GM15510 (cell line): Measurements from ENCODE around the gene TMSB10.
A peak's percentile ranks its signal among the peaks of the same experiment; 100 is the strongest.

ENCODE experiments used
- POLR2A ChIP-seq: IDR thresholded peaks from 3 replicates; pipeline ENCODE4 v1.6.1; 2011; ENCODE audit warnings: borderline replicate concordance; ENCODE audit not compliant: insufficient read length; ENCODE audit errors: extremely low read depth

Gene TMSB10

DNA sequence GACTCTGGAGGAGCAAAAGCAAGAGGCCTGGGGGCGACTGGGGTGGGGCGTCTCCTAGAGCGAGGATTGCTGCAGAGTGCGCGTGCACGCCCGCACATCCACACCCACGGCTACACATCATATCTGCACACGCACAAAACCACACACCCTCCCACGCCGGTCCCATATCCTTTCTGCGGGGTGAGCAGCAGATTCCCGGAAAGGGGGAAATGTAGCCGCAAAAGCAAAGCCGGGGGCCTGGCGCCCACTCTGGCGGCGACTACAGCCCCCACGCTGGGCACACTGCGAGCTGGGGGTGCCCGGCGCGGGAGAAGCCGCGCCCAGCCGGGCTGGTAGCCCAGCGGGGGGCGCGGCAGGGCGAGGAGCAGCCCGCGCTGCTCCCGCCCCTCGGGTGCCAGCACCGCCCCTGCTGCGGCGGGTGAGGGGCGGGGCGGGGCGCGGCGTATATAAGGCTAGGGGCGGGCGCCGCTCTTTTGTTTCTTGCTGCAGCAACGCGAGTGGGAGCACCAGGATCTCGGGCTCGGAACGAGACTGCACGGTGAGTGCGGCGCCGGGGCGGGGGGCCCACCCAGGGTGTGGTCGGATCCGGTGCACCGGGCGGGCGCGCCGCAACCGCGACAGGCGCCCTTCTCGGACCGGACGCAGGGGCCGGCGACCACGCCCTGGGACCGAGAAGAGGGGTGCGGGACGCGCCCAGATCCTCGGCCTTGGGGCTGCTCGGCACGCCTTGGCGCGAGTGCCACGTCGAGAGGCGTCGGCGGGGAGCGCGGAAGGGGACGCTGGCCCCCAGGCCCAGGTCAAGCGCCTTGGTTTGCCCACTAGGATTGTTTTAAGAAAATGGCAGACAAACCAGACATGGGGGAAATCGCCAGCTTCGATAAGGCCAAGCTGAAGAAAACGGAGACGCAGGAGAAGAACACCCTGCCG is at the start of gene TMSB10:
Gene TMSB10 (plus strand): TSS at position 476 of the 927 bp plus-strand sequence.
- peak; percentile 99 for TF ChIP-seq POLR2A

DNA sequence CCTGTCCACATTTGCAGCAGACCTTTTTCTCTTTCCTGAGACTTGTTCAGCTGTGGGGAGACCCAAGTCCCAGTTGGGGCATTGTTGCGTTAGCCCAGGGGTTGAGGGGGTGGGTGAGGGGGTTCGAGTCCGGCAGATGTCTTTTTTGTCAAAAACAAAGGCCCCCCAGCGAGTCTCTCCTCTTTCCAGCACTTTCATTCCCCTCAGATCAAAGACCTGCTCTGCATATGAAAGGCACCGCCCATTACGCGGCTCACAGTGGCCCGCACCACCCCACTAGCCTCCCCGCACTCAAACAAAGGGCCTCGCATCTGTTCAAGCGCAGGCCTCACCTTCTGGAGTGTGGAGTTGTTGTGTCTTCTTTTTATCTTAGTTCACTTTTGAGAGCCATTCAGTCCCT is 49.7 kb upstream of the TMSB10 start:
- TF ChIP-seq POLR2A = no peak

DNA sequence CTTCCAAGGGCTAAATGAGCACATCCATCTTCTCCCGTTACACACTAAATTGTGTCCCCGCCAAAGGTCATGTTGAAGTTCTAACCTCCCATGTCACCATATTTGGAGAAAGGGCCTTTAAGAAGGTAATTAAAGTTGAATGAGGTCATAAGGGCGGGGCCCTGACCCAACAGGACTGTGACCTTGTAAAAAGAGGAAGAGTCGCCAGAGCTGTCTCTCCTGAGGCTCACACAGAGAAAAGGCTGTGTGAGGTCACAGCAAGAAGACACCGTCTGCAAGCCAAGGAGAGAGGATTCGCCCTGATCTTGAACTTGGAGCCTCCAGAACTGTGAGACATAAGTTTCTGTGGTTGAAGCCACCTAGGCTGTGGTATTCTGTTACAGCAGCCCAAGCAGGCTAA is 48.7 kb upstream of the TMSB10 start:
- TF ChIP-seq POLR2A = no peak

DNA sequence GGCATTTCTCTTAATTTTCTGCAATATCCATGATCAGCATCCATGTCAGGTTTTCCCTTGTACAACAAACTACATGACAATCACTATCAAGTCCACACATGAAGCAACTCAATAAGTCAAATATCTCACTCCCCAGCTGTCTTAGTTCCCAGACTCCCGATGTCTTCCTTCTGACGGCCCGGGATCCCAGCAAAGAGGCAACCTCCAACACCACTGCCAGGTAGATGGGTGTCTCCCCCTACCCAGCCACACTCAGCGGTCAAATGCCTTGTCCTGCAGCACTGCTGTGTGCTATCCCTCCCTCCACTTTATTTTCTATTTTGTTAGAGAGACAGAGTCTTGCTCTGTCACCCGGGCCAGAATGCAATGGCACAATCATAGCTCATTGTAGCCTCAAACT is 47.9 kb upstream of the TMSB10 start:
- no peak for TF ChIP-seq POLR2A

DNA sequence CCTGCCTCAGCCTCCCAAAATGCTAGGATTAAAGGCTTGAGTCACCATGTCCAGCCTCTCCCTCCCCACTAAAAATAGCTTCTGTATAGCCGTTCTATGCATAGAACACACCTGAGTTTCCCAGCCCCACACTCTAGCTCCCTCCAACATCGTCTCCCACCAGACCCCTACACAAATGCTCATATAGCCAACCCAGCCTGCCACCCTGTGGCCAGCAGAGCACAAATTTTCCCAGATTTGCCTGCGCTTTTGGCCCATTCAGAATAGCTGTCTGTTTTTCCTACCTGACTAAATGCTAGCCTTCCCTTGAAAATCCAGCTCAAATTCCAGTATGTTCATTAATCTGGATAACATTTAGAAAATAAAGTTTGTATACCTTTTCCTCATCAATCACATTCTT is 47.3 kb upstream of the TMSB10 start:
- TF ChIP-seq POLR2A = no peak

DNA sequence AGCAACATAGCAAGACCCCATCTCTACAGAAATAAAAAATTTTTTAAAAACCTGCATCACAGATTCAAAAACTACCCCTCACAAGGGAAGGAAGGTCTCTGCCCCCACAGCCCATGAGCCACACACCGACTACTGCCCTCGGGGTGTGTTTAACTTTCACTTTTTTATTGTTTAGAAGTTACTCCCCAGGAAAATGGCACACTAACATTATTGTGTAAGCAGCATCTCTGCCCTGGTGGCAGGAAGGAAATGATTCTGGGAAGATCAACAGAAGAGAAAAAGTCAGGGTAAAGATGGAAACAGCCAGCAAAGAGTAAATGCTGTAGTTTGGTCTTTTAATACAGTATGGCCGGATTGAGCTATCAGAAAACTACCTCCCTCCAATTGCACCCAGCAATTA is 46.5 kb upstream of the TMSB10 start:
- TF ChIP-seq POLR2A = no peak

DNA sequence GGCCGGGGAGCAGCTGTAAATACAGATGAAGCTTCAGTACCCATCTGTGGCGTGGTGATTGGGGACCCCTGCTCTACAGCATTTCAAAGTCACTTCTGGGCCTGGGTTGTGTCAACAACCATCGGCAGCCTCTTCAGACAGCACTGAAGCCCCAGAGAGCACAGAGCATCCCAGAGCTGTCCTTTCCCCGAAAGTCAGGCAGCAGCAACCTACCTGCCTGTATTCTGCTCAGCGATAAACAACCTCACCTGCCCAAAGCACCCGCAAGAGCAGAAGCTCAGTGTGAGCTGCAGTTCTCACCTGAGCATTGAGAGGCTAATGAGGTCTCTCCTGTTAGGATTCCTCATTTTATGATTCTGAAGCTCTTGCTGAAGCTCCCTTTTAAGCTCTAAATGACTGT is 43.9 kb upstream of the TMSB10 start:
- TF ChIP-seq POLR2A = no peak

DNA sequence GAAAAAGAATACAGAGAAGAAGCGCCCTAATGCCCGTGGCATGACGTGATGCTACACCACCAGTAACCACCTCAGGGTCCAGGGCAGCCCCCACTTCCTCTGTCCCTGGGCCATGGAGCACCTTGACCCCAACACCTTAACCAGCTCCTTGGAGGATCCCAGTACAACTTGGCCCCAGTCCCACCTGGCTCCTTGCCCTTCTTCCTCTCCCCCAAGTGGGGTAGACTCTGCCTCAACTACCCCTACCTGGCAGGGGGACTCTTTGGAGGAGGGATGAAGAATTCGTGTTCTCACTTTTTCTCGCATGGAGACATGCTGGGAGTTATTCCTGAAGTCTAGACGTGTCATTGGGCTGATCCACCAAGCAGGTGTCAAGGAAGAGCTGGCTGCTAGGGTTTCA is 43.5 kb upstream of the TMSB10 start:
- TF ChIP-seq POLR2A = no peak

DNA sequence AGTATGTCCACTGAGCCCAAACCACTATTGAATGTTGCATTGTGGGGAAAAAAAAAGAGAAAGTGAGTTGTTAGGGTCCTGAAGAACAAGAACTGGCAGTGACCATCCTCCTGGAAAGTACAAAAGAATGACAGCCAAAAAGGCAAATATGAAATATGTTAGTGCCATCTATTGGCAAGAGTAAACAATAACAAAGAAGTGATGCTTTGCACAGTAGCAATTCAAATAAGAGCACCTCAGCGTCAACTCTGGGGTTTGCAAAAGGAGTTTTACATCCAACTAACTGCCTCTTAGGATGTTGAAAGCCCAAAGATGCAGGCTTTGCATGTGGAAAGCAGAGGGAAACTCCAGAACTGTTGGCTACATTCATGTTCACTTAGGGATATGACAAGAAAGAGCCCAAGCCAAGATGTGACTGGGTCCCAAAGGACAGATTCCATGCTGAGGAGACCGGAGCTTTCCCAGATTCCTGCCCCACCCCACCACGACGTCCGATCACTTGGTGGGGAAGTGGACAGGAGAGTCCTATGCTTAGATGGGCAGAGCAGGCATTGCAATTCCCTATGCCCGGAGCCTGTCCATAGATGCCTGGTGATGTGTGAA is 40.2 kb upstream of the TMSB10 start:
- no peak for TF ChIP-seq POLR2A

DNA sequence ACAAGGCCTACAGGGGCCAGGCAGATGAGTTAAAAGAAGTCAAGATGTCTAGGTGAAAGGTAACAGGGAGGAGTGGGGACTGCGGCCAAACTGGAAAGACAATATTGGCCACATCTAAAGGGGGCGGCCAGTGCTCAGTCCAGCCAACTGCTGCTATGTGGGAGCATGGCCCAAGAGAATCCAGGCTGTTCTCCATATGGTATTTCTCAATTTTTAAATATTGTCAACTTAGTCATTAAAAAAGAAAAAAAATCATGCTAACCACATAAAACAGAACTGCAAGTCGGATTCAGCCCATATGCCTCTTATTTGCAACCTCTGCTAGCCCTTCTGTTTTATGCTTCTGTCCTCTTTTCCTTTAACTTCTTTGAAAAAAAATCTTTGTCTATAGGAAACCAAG is 39.3 kb upstream of the TMSB10 start:
- TF ChIP-seq POLR2A = no peak

DNA sequence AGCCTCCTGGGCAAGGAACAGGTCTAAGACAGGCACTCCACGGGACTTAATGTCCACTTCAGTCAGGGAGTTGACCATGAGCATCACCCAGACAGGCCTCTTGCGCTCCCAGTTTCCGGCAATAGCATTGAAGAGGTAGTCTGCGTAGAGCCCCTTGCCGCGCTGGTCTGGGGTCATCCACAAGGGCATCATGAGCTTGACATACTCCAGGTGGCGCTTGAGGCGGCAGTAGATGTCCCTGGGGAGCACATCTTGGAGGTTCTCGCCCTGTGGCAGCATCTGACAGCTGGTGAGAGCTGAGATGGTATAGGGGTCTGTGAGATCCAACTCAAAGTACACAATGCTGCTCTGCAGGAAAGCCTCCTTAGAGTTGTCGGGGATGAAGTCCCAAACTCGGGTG is 35.1 kb upstream of the TMSB10 start:
- TF ChIP-seq POLR2A = no peak

DNA sequence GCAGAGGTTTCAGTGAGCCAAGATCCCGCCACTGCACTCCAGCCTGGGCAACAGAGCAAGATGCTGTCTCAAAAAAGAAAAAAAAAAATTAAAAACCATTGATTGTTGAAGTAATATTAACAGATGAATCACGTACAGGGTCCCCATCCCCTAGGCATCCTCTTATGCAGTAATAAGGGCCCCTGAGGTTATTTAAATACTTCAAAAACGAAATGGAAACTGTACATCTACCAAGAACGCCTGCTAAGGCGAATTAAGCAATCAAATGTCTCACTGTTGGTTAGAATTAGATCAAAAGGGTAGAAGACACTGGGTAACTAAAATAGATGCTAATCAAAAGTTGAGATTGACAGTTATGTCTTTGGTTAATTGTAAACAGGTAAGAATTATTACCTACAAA is 32.1 kb upstream of the TMSB10 start:
- no peak for TF ChIP-seq POLR2A

DNA sequence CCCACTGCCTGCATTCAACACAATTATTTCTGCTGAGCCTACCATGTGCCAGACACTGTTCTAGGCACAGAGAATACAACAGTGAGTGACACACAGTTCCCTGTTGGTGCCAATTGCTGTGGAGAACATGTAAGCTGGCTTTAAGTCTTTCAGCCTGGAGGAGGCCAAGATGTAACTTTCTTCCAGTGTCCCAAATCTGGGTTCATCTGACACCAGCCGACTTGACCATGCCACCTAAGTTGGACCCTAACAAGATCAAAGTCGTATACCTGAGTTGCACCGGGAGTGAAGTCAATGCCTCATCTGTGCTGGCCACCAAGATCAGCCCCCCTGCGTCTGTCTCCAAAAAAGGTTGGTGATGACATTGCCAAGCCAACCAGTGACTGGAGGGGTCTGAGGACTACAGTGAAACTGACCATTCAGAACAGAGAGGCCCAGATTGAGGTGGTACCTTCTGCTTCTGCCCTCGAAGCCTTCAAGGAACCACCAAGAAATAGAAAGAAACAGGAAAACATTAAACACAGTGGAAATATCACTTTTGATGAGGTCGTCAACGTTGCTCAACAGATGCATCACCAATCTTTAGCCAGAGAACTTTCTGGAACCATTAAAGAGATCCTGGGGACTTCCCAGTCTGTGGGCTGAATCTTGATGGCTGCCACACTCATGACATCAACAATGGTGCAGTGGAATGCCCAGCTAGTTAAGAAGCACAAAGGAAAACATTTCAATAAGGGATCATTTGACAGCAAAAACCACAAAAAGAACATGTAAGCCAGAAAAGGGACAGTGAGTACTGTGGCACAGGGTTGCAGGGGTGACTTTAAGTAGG is 30.9 kb upstream of the TMSB10 start:
- no peak for TF ChIP-seq POLR2A

DNA sequence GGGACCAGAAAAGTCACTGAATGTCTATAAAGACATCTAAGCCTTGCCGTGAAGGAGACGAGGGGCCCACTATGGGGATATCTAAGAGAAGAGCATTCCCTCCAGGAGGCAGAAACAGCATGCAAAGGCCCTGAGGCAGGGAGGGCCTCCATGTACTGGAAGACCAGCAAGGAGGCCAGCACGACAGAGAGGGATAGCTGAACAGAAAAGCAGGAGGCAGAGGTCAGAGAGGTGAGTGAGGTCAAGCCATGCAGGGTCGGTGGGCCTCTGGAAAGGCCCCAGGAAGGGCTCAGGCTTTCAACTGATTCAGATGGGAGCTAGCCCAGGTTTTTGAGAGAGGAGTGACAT is 30.3 kb upstream of the TMSB10 start:
- no peak for TF ChIP-seq POLR2A

DNA sequence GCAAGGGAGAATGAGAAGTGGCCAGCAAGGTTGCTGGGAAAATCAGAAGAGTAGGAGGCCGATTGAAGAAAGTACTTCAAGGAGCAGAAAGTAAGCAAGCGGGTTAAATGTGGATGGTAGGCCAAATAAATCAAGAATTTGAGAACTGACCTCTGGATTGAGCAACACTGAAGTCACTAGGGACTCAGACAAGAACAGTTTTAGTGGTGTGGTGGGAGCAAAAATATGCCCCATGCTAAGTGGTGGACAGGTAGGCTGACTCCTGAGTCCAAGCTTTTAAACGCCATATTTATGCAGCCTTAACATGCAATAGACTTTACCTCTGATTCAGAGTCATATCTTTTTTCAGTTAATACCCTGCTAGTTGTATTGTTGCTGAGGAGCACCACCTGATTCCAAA is 29.1 kb upstream of the TMSB10 start:
- TF ChIP-seq POLR2A = no peak
